NCI-H2227 treated with DMSO at 0.1 percent for 48 hours (cell line): ENCODE measurements around the gene AVEN.
"Not testable (repeated sequence)": the region's sequence is repeated elsewhere in the genome, so short reads cannot be mapped to it uniquely, and the experiment has no call there.

Experiments used
- DNase-seq: peaks from one replicate; lab custom pipeline; 2025; lab: John Stamatoyannopoulos, UW

Gene AVEN

GRCh38 chr15:34038871-34039789 is at the start of gene AVEN:
Gene AVEN, minus strand, starts transcription at chr15:34039204. Its CDS starts 158 bp downstream, at chr15:34039046.
- peak; percentile 20 for DNase-seq

GRCh38 chr15:34085746-34086145 is 46.7 kb upstream of the AVEN start:
- DNase-seq, result no peak

- DNase-seq, result no peak
Observed at GRCh38 chr15:34084086-34084485, 45.1 kb upstream of the AVEN start.

GRCh38 chr15:34079904-34080303 is 40.9 kb upstream of the AVEN start:
- DNase-seq, result no peak

- DNase-seq, result no peak
Observed at GRCh38 chr15:34078900-34079299, 39.9 kb upstream of the AVEN start.

- DNase-seq, result no peak
Observed at GRCh38 chr15:34076785-34077184, 37.8 kb upstream of the AVEN start.

GRCh38 chr15:34070003-34070402 is 31.0 kb upstream of the AVEN start:
- no peak for DNase-seq

GRCh38 chr15:34065941-34066340 is 26.9 kb upstream of the AVEN start:
- DNase-seq, result no peak

GRCh38 chr15:34065261-34065660 is 26.3 kb upstream of the AVEN start:
- DNase-seq, result no peak

- DNase-seq, result no peak
Observed at GRCh38 chr15:34064438-34064837, 25.4 kb upstream of the AVEN start.

GRCh38 chr15:34059946-34060345 is 20.9 kb upstream of the AVEN start:
- no peak for DNase-seq

- DNase-seq, result no peak
Observed at GRCh38 chr15:34059476-34059875, 20.5 kb upstream of the AVEN start.

GRCh38 chr15:34056911-34057310 is 17.9 kb upstream of the AVEN start:
- no peak for DNase-seq

- DNase-seq, result no peak
Observed at GRCh38 chr15:34055868-34056595, 17.0 kb upstream of the AVEN start.

GRCh38 chr15:34054081-34054707 is 15.2 kb upstream of the AVEN start:
- DNase-seq, result no peak

- not testable (repeated sequence) for DNase-seq
Observed at GRCh38 chr15:34050385-34050784, 11.4 kb upstream of the AVEN start.

- DNase-seq, result no peak
Observed at GRCh38 chr15:34049112-34049511, 10.1 kb upstream of the AVEN start.

- DNase-seq, result no peak
Observed at GRCh38 chr15:34047893-34048775, 9.1 kb upstream of the AVEN start.

- no peak for DNase-seq
Observed at GRCh38 chr15:34046471-34047145, 7.6 kb upstream of the AVEN start.

- DNase-seq, result no peak
Observed at GRCh38 chr15:34043813-34044212, 4.8 kb upstream of the AVEN start.

GRCh38 chr15:34043391-34043790 is 4.4 kb upstream of the AVEN start:
- DNase-seq, result no peak
